K562 (cell line): ENCODE measurements around the gene EPHB4. TPM values are rescaled to one million over a fixed set of nuclear protein-coding genes. Genes with fewer than 3 reads are reported as not detected.

Experiments
- ADNP ChIP-seq: fragments of 200-800 bp; sonication (Bioruptor generic); IDR thresholded peaks from 2 replicates; pipeline ENCODE4 v1.6.1; 2016; ENCODE audit warnings: missing genetic modification characterization, missing compliant biosample characterization
- CBX3 ChIP-seq, 2 experiments: IDR thresholded peaks; 1 replicate in 1 of 2; 2 replicates in 1 of 2; pipeline ENCODE4 v1.6.1; 2012; ENCODE audit warnings: inconsistent platforms in 2 of 2, low read length in 2 of 2, borderline replicate concordance in 1 of 2, control low read depth in 1 of 2
- CREM ChIP-seq: IDR thresholded peaks from 2 replicates; pipeline ENCODE4 v1.6.1; 2014; ENCODE audit warnings: antibody characterized with exemption, low read depth
- CXXC5 ChIP-seq: fragments of 250-450 bp; sonication (Bioruptor Pico); IDR thresholded peaks from 2 replicates; pipeline ENCODE4 v1.8.0; 2022; ENCODE audit warnings: inconsistent platforms, mild to moderate bottlenecking, moderate library complexity
- DMBX1 ChIP-seq: fragments of 250-450 bp; sonication (Bioruptor Pico); IDR thresholded peaks from 2 replicates; pipeline ENCODE4 v1.8.0; 2022; ENCODE audit warnings: inconsistent platforms, mild to moderate bottlenecking, moderate library complexity, borderline replicate concordance
- GTF2E2 ChIP-seq: fragments of 200-800 bp; sonication (Bioruptor generic); IDR thresholded peaks from 2 replicates; pipeline ENCODE4 v1.6.1; 2016; ENCODE audit warnings: missing genetic modification characterization, missing compliant biosample characterization
- KAT2B ChIP-seq: IDR thresholded peaks from one replicate; pipeline ENCODE4 v1.6.1; 2012; ENCODE audit warnings: low read depth, mild to moderate bottlenecking, control low read depth, inconsistent platforms, low read length, moderate library complexity
- KDM4B ChIP-seq, 2 experiments: fragments of 450-650 bp in 1 of 2; sonication (generic) in 1 of 2; IDR thresholded peaks; 2 replicates each; pipeline ENCODE4 v1.6.1; 2016 to 2017; ENCODE audit warnings: borderline replicate concordance in 2 of 2, antibody characterized with exemption in 1 of 2, low read depth in 1 of 2, mild to moderate bottlenecking in 1 of 2
- NFIC ChIP-seq: fragments of 450-650 bp; IDR thresholded peaks from 2 replicates; pipeline ENCODE4 v1.6.1; 2017; ENCODE audit warnings: mild to moderate bottlenecking, inconsistent platforms
- RBM39 ChIP-seq: fragments of 200-400 bp; formaldehyde crosslinking; optimal IDR thresholded peaks from 2 replicates; pipeline ENCODE3; 2018; ENCODE audit warnings: low read depth, low read length
- TAL1 ChIP-seq: fragments of 450-650 bp; IDR thresholded peaks from 2 replicates; pipeline ENCODE4 v1.6.1; 2016; ENCODE audit warnings: mild to moderate bottlenecking
- TOE1 ChIP-seq, 2 experiments: fragments of 450-650 bp in 1 of 2; sonication (generic) in 1 of 2; formaldehyde crosslinking in 1 of 2; IDR thresholded peaks; 2 replicates each; pipeline versions ENCODE4 v1.7.1 to v1.8.0; 2016 to 2022; ENCODE audit warnings: borderline replicate concordance in 2 of 2, mild to moderate bottlenecking in 2 of 2, antibody characterized with exemption in 1 of 2, inconsistent platforms in 1 of 2, low read depth in 1 of 2, missing genetic modification reagents in 1 of 2, moderate library complexity in 1 of 2
- TRIM28 ChIP-seq: fragments of 450-650 bp; IDR thresholded peaks from 2 replicates; pipeline ENCODE4 v1.6.1; 2017
- ZBTB7A ChIP-seq: IDR thresholded peaks from 2 replicates; pipeline ENCODE4 v1.6.1; 2011; ENCODE audit warnings: low read depth, mild to moderate bottlenecking, low read length, moderate library complexity, borderline replicate concordance; ENCODE audit not compliant: control insufficient read depth
- ZNF134 ChIP-seq: fragments of 250-450 bp; sonication (Bioruptor Pico); conservative IDR thresholded peaks from 2 replicates; pipeline ENCODE4 v1.4.0; 2020
- ZNF436 ChIP-seq: fragments of 250-450, 450-650 bp; sonication (Bioruptor Pico); formaldehyde crosslinking; IDR thresholded peaks from 2 replicates; pipeline ENCODE4 v1.7.0; 2020; ENCODE audit warnings: mild to moderate bottlenecking
- ZNF445 ChIP-seq: fragments of 250-450 bp; sonication (Bioruptor Pico); IDR thresholded peaks from 2 replicates; pipeline ENCODE4 v1.4.0; 2020; ENCODE audit warnings: low read depth, mild to moderate bottlenecking, moderate library complexity
- polyA plus RNA-seq, 8 experiments: library from polyadenylated mRNA; depleted of rRNA in 4 of 8; stranded (reverse) in 5 of 8; unstranded in 3 of 8; fragments of >200 nt; fragmentation: Nextera tagmentation in 2 of 8; fragmentation: Illumina TruSeq in 1 of 8; extraction: Ambion mirVana in 2 of 8; extraction: Trizol in 1 of 8; gene quantifications; 2 replicates each; pipeline versions ENCODE4 v1.2.1 to v1.2.3, GENCODE V29; 2011 to 2014; ENCODE audit warnings: inconsistent platforms in 1 of 8, missing spikeins in 1 of 8
- total RNA-seq, 7 experiments: library from RNA; depleted of rRNA in 6 of 7; stranded (reverse); fragments of >200 nt in 6 of 7; fragmentation: Illumina TruSeq in 2 of 7; extraction: Trizol in 2 of 7; gene quantifications; 2 replicates each; pipeline versions ENCODE4 v1.2.1 to v1.2.3, GENCODE V29; 2011 to 2021; ENCODE audit warnings: low replicate concordance in 1 of 7
- TF ChIP-seq, protein P1 (sequence below): sonication (generic); formaldehyde crosslinking; IDR thresholded peaks from 2 replicates; pipeline ENCODE4 v1.8.0; 2023; ENCODE audit warnings: mild to moderate bottlenecking, missing genetic modification reagents
- TF ChIP-seq, protein P2 (sequence below): fragments of 450-650 bp; IDR thresholded peaks from 2 replicates; pipeline ENCODE4 v1.6.1; 2016; ENCODE audit warnings: low read depth, mild to moderate bottlenecking, moderate library complexity
- TF ChIP-seq, protein P3 (sequence below), 3 experiments: fragments of 200-800 bp in 1 of 3; fragments of 250-450 bp in 1 of 3; fragments of 450-650 bp in 1 of 3; sonication (Bioruptor Pico) in 1 of 3; sonication (Bioruptor generic) in 1 of 3; formaldehyde crosslinking in 1 of 3; IDR thresholded peaks; 2 replicates each; pipeline versions ENCODE4 v1.6.1 to v1.8.0; 2016 to 2022; ENCODE audit warnings: mild to moderate bottlenecking in 2 of 3, missing genetic modification characterization in 2 of 3, missing compliant biosample characterization in 1 of 3, moderate library complexity in 1 of 3

EPHB4 gene
- total and polyA plus RNA-seq, 9 of the 15 experiments (the other 6 are each of a cell fraction or from before 2014, with no cell fraction given), result 1.2 to 82.1 (median 37.9) TPM

DNA sequence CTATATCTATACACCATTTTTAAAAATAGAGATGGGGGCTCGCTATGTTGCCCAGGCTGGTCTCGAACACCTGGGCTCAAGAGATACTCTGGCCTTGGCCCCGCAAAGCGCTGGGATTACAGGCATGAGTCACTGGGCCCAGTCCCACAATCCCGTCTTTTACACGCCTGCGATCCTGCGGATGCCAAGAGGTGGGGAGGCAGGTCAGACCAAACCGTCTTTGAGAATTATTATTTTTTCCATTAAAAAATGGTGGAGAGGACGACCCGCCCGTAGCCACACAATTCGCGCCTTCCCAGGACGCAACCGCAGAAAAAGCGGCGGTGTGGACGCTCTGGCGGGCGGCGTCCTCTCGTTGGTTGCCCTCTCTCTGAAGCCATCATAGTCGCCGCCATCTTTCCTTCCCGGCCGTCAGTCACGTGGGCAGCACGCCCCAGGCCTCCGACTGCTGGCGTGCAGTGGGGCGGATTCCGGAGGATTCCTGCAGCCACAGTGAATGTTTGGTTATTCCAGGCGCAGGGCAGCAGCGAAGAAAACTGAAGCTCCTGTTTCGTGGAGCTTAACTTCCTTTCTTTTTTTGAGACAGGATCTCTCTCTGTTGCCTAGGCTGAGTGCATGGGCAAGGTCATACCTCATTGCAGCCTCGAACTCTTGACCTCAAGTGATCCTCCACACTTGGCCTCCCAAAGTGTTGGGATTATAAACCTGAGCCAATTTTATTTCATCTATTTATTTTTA, 9.9 kb upstream of the EPHB4 start (continued):
- TF ChIP-seq, protein P1, sequence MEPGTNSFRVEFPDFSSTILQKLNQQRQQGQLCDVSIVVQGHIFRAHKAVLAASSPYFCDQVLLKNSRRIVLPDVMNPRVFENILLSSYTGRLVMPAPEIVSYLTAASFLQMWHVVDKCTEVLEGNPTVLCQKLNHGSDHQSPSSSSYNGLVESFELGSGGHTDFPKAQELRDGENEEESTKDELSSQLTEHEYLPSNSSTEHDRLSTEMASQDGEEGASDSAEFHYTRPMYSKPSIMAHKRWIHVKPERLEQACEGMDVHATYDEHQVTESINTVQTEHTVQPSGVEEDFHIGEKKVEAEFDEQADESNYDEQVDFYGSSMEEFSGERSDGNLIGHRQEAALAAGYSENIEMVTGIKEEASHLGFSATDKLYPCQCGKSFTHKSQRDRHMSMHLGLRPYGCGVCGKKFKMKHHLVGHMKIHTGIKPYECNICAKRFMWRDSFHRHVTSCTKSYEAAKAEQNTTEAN, result no peak
- no peak for TF ChIP-seq ZBTB7A
- peak; percentile 54; the same call in 1 of the 2 replicates for TF ChIP-seq TRIM28
- peak; percentile 23 for TF ChIP-seq NFIC
- no peak for TF ChIP-seq ZNF436 (CRISPR knock-in tag)
- TF ChIP-seq RBM39, result no peak
- TF ChIP-seq ZNF445 (CRISPR knock-in tag), result 0 out of 2 replicates have a peak, but pooled peaks have one; percentile 66
- TF ChIP-seq CXXC5 (CRISPR knock-in tag), result peak; percentile 98
- TF ChIP-seq CREM, result peak; percentile 80
- 0 out of 2 replicates have a peak, but pooled peaks have one; percentile 49 for TF ChIP-seq DMBX1 (CRISPR knock-in tag)
- peak in 1 of 2 experiments; percentile 79; a peak in 1 of 3 replicates for TF ChIP-seq CBX3 (IDR thresholded peaks at IDR 0.05; ENCODE audit: borderline replicate concordance in 1 of 2, low read length in 2 of 2)
- peak in 1 of 2 experiments; percentile 80; a peak in 1 of 4 replicates for TF ChIP-seq KDM4B (IDR thresholded peaks at IDR 0.05; ENCODE audit: borderline replicate concordance in 2 of 2, low read depth in 1 of 2)
- TF ChIP-seq, protein P2, sequence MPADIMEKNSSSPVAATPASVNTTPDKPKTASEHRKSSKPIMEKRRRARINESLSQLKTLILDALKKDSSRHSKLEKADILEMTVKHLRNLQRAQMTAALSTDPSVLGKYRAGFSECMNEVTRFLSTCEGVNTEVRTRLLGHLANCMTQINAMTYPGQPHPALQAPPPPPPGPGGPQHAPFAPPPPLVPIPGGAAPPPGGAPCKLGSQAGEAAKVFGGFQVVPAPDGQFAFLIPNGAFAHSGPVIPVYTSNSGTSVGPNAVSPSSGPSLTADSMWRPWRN, result peak; percentile 68; the same call in 1 of the 2 replicates
- 0 out of 2 replicates have a peak, but pooled peaks have one; percentile 4 for TF ChIP-seq TAL1
- no peak for TF ChIP-seq KAT2B
- no peak for TF ChIP-seq ZNF134
- TF ChIP-seq, protein P3, sequence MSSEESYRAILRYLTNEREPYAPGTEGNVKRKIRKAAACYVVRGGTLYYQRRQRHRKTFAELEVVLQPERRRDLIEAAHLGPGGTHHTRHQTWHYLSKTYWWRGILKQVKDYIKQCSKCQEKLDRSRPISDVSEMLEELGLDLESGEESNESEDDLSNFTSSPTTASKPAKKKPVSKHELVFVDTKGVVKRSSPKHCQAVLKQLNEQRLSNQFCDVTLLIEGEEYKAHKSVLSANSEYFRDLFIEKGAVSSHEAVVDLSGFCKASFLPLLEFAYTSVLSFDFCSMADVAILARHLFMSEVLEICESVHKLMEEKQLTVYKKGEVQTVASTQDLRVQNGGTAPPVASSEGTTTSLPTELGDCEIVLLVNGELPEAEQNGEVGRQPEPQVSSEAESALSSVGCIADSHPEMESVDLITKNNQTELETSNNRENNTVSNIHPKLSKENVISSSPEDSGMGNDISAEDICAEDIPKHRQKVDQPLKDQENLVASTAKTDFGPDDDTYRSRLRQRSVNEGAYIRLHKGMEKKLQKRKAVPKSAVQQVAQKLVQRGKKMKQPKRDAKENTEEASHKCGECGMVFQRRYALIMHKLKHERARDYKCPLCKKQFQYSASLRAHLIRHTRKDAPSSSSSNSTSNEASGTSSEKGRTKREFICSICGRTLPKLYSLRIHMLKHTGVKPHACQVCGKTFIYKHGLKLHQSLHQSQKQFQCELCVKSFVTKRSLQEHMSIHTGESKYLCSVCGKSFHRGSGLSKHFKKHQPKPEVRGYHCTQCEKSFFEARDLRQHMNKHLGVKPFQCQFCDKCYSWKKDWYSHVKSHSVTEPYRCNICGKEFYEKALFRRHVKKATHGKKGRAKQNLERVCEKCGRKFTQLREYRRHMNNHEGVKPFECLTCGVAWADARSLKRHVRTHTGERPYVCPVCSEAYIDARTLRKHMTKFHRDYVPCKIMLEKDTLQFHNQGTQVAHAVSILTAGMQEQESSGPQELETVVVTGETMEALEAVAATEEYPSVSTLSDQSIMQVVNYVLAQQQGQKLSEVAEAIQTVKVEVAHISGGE (CRISPR knock-in tag; IDR thresholded peaks at IDR 0.05), result peak in 1 of 3 experiments; percentile 66; a peak in 2 of 6 replicates
- peak; percentile 90 for TF ChIP-seq ADNP (tag)
- TF ChIP-seq TOE1 (IDR thresholded peaks at IDR 0.05; ENCODE audit: borderline replicate concordance), result peak; percentile 96
- TF ChIP-seq TOE1 (CRISPR knock-in tag; IDR thresholded peaks at IDR 0.05; ENCODE audit: borderline replicate concordance, low read depth), result no peak
- peak; percentile 81; the same call in 1 of the 2 replicates for TF ChIP-seq GTF2E2 (tag)
